ENCODE data around the gene KBTBD8.

The KBTBD8 gene

DNA sequence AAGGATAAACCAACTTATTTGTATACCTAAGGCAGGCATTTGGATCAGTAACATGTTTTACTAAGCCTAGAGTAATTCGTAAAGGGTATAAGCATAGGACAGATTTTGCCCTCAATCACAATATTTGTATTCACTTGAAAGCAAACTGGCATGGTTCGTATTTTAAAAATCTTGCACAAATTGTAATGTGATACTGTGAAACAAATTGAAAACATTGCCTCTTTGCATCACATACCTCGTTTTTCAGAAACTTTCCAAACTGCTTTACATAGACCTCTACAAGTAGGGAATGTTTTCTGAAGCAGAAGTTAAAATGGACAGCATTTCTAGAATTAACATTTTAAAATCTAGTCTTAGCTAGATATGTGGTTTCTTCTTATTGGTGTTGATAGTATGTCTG, 11.6 kb downstream of the KBTBD8 start:
- Mint-ChIP-seq H3K27me3 (no peaks in the 10 kb centered on the region), H3K36me3 (peaks cover 50% of the 10 kb centered on the region), H3K4me3 (no peak overlapping the region), H3K27ac (no peak overlapping the region), H3K9me3 (no peaks in the 10 kb centered on the region), H3K4me1 (peaks cover 44% of the 10 kb centered on the region)
- DNase-seq (ENCODE audit: low spot score in 2 of 2) (no peak), ATAC-seq (ENCODE audit: low read depth) (no peak)

DNA sequence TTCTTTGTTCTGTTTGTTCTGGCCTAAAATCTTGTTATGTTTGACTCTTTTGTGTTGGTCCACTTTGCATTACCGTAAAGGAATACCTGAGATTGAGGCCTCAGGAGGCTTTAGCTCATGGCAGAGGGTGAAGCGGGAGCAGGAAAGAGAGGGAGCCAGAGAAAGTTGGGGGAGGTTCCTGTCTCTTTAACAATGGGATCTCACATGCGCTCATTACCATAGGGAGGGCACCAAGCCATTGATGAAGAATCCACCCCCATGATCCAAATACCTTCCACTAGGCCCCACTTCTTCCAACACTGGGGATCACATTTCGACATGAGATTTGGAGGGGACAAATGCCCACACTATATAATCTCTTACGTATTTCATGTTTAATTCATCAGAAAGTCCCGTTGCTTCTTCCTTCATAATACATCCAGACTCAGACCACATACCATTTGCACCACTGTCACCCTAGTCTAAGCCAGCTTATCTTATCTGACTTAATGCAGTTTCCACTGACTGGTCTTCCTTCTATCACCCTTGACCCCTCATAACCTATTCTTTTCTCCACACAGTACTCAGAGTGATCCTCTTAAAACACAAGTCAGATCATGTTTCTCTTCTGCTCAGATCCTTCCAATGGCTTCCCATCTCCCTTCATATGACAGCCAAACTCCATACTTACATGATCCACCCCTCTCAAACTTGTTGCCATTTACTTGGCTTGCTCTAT, 13.5 kb downstream of the KBTBD8 start:
- Mint-ChIP-seq H3K27me3 (no peaks in the 10 kb centered on the region), H3K27ac (peak overlapping the region; percentile 14), H3K9me3 (no peaks in the 10 kb centered on the region), H3K4me1 (peaks cover 37% of the 10 kb centered on the region), H3K36me3 (peaks cover 37% of the 10 kb centered on the region), H3K4me3 (no peak overlapping the region)
- DNase-seq (ENCODE audit: low spot score in 2 of 2) (no peak), ATAC-seq (ENCODE audit: low read depth) (no peak)

DNA sequence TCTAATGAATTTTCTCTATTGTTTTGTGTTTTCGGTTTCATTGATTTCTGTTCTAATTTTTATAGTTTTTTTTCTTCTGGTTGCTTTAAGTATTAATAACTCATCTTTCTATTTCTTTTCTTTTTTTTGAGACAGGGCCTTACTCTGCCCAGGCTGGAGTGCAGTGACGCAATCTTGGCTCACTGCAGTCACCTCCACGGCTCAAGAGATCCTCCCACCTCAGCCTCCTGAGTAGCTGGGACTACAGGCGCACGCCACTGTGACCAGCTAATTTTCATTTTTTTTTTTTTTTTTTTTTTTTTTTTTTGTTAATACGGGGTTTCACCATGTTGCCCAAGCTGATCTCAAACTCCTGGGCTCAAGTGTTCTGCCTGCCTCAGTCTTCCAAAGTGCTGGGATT, 14.5 kb downstream of the KBTBD8 start:
- no peak overlapping the region for H3K4me3 Mint-ChIP-seq
- H3K27me3 Mint-ChIP-seq = no peaks in the 10 kb centered on the region
- H3K9me3 Mint-ChIP-seq = no peaks in the 10 kb centered on the region
- H3K4me1 Mint-ChIP-seq = peaks cover 43% of the 10 kb centered on the region
- no peak overlapping the region for H3K27ac Mint-ChIP-seq
- DNase-seq (ENCODE audit: low spot score in 2 of 2) (no peak), ATAC-seq (ENCODE audit: low read depth) (peak; percentile 35)
- peaks cover 37% of the 10 kb centered on the region for H3K36me3 Mint-ChIP-seq

DNA sequence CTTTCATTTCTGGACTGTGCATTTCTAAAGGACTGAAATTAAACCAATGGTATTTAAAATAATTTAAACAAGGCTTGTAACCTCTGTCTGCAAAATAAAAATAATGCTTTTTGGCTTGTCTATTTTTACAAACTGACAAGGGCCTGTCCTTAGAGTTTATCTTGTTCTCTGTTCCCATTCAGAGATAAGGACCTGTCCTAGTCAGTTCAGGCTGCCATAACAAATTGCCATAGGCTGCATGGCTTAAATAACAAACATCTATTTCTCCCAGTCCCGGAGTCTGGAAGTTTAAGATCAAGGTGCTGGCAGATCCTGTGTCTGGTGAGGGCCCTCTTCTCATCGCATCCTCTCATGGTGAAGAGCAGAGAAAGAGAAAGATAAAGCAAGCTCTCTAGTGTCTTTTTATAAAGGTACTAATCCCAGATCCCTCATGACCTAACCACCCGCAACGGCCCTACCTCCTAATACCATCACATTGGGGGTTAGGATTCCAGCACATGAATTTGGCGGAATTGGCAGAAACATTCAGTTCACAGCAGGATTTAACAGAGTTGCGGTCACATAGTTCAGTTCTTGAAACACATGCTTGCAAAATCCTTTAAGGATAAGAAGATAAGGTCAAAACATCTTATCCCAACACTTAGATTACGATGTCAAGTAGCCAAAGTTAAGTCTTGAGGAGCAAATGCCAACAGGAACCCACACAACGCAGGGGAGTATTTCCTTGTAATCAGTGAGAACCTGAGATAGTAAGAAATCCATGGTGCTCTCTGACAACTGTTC, 17.8 kb downstream of the KBTBD8 start:
- DNase-seq (ENCODE audit: low spot score in 2 of 2) (no peak), ATAC-seq (ENCODE audit: low read depth) (no peak)
- Mint-ChIP-seq H3K9me3 (no peaks in the 10 kb centered on the region), H3K27me3 (no peaks in the 10 kb centered on the region), H3K4me3 (peak overlapping the region; percentile 75), H3K4me1 (peaks cover 52% of the 10 kb centered on the region), H3K36me3 (peaks cover 16% of the 10 kb centered on the region), H3K27ac (peak overlapping the region; percentile 67)

DNA sequence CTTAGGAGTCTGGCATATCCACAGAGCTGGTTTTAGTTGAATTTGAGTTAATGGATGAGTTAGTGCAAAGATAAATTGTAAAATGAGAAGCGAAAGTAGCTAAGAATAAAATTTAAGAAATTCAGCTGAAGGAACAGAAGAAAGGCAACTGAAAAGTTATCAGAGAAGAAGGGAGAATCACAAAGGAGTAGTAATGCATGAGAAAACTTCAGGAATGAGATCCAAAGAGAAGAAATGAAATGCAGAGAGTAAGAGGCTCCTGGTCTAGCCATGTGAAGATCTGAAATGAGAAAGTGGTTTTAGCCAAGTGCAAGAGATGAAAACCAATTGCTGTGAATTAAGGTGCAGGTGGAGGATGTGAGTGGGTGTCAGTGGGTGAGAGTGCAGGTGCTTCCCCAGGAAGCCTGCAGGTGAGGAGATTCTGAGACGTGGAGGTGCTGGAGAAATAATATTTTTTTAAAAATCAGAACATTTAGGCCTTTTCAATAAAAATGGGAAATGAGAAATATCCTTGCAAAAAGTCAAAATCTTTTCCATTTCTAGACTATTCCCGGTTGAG, 18.5 kb downstream of the KBTBD8 start:
- Mint-ChIP-seq H3K4me3 (peak overlapping the region; percentile 75), H3K4me1 (peaks cover 53% of the 10 kb centered on the region), H3K27ac (peak overlapping the region; percentile 67), H3K9me3 (no peaks in the 10 kb centered on the region), H3K27me3 (no peaks in the 10 kb centered on the region), H3K36me3 (peaks cover 13% of the 10 kb centered on the region)
- DNase-seq (ENCODE audit: low spot score in 2 of 2) (peak in 1 of 2 donors; percentile 26), ATAC-seq (ENCODE audit: low read depth) (peak; percentile 88)

DNA sequence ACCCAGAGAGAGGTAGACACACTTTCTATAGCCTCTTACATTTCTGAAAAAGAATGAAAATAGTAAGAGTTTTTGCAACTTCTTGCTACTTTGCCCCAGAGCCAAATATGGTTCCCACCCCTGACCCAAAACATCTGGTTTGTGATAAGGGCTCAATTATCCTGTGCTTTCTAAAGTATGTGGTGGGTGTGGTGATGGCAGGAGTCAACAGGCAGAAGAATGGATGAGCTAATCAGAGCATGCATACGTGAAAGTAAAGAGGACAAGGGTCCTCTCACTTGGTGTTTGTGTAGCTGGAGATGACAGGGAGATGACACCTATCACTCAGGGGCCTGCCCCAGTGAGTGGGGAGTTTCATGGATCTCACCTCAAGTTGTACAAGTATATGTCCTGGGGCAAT, 19.1 kb downstream of the KBTBD8 start:
- no peaks in the 10 kb centered on the region for H3K9me3 Mint-ChIP-seq
- peaks cover 47% of the 10 kb centered on the region for H3K4me1 Mint-ChIP-seq
- DNase-seq (ENCODE audit: low spot score in 2 of 2) = no peak
- H3K36me3 Mint-ChIP-seq = peaks cover 7% of the 10 kb centered on the region
- ATAC-seq (ENCODE audit: low read depth) = no peak
- H3K27ac Mint-ChIP-seq = peak overlapping the region; percentile 67
- no peaks in the 10 kb centered on the region for H3K27me3 Mint-ChIP-seq
- peak overlapping the region; percentile 75 for H3K4me3 Mint-ChIP-seq

DNA sequence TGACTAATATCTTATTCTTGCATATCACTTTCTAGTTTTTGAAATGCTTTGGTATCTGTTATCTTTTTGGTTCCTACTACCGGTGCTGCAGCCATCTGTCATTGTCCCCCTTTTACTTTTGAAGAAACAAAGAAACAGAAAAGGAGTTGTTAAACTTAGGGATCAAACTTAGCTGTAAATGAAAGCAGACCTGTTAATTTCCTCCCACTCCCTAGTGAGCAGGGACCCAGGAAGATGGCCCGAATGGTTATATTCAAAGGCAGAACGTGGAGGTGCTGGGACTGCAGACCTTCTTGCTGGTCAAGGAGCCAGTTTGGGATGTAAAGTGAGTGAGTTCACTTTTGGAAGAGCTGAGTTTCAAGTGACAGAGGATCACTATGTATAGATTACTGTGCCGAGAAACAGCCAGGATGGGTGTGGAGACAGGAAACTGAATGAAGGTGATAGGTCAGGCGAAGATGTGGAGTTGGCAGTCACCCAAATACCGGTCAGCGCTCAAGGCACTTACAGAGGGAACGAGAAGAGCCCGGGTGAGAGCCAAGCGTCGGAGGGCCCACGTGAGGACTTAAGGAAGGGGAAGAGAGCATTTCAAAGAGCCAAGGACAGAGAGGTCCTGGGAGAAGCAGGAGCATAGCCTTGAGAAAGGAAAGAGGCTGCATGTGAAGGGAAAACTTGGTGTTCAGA, 20.1 kb downstream of the KBTBD8 start:
- Mint-ChIP-seq H3K27ac (peak overlapping the region; percentile 89), H3K4me3 (peak overlapping the region; percentile 81), H3K36me3 (peaks cover 3% of the 10 kb centered on the region), H3K27me3 (no peaks in the 10 kb centered on the region), H3K9me3 (no peaks in the 10 kb centered on the region), H3K4me1 (peaks cover 49% of the 10 kb centered on the region)
- DNase-seq (ENCODE audit: low spot score in 2 of 2) (no peak), ATAC-seq (ENCODE audit: low read depth) (no peak)

DNA sequence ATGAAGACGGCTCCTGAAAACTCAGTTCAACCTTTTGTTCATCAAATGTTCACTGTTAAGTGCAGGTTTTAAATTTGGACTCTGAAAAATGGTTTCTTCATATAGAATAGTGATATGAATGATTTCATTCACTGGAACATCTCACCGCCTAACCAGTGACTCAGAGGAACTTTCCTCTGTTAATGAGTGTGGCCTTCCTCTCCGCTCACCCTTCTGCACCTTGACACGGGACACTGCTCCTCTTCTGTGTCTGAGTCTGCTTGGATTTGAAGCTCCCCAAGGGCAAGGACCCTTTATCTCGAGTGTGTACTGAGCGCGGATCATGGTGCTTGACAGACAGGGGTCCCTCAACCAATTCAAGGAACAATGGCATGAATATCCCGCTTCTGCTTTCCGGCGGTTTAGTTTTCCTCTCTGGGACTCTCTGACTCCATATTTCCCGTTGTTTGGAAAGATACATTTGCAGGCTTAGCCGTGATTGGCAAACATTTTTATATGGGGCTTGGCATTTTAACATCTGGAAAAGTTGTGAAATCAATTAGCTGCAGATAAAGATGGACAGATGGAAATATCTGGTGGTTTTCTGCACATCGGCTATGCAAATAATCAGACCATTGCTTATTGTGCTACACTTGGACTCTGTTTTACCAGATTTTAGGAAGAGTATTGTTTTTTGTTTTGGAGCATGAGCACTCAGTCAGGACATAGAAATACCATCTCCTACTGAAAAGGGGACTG, 20.9 kb downstream of the KBTBD8 start:
- peaks cover 3% of the 10 kb centered on the region for H3K36me3 Mint-ChIP-seq
- peak overlapping the region; percentile 89 for H3K27ac Mint-ChIP-seq
- DNase-seq (ENCODE audit: low spot score in 2 of 2) (no peak), ATAC-seq (ENCODE audit: low read depth) (peak; percentile 33)
- no peaks in the 10 kb centered on the region for H3K9me3 Mint-ChIP-seq
- H3K27me3 Mint-ChIP-seq = no peaks in the 10 kb centered on the region
- peak overlapping the region; percentile 71 for H3K4me3 Mint-ChIP-seq
- H3K4me1 Mint-ChIP-seq = peaks cover 47% of the 10 kb centered on the region

DNA sequence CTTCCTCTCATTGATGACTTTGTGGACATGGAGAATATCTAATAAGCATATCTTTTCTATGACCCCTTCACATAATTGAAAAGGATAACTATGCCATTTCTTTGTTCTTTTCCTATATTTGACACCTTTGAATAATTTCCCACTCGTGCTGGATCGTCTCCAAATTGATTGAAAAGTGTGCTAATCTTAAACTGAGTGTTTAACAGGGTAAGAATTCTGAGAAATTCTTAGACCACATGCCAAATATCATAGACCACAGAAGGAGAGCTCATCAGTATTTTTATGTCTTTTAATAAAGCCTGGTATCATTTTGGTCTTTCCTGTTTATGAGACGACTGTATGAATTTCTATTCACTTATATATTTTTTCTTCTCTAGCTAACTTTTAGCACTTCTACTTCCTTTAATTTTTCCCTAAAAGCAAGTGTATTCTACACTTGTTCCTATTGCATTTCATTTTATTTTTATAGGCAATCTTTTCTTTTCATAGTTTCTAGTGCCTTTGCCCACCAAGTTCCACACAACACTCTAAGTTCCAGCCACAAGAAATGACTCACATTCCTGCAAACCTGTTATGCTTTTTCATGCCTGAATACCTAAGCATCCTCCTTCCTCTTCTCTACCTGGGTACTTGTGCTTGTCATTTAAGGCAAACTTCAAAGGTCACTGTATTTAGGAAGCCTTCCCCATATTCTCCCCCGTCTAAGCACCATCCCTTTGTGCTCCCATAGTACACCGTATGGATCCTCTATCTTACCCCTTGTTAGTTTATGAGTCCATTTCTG, 30.1 kb downstream of the KBTBD8 start:
- ATAC-seq (ENCODE audit: low read depth) (no peak), DNase-seq (ENCODE audit: low spot score in 2 of 2) (no peak)
- no peak overlapping the region for H3K27ac Mint-ChIP-seq
- H3K4me1 Mint-ChIP-seq = peaks cover 21% of the 10 kb centered on the region
- H3K4me3 Mint-ChIP-seq = no peak overlapping the region
- no peaks in the 10 kb centered on the region for H3K27me3 Mint-ChIP-seq
- H3K36me3 Mint-ChIP-seq = peaks cover 1% of the 10 kb centered on the region
- no peaks in the 10 kb centered on the region for H3K9me3 Mint-ChIP-seq

DNA sequence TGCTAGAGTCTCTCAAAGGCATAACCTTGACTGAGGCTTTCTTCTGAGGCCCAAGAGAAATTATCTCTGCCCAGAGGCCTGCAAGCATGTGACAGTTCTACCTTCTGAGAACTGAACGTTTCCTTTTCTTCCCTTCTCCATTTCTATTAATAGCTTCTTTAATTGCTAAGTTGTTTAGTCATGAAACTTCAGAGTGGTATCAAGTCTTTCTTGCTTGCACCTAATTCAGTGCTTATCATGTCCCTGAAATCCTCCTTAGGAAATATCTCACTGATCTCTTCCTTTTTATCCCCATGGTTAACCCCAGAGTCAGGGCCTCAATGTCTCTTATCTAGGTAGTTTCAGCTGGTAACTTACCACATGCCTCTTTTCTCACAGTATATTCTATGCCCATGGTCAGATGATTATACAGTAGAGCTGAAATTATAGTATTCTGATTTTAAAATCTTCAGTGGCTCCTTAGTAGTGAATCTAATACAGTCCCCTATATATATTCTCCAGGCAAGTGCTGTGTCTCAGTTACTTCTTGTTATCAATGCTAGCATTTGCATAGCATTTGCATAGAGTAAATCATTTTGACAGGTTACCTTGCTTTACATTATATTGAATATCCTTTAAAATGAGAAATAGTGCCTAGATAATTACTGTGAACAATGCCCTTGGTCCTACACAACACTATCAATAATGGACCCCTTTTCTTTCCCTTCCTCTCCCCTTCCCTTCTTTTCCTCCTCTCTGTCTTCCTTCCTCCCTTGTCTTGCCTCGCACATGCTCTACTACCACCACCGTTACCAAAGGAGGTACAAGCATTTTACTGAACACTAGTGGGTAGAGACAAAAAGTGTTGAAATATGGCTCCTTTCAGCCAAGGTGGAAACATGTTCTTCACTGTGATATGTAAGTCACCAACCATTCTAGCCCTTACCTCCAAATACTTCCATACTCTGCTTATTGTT, 33.0 kb downstream of the KBTBD8 start:
- Mint-ChIP-seq H3K27ac (peak overlapping the region; percentile 49), H3K4me1 (peaks cover 24% of the 10 kb centered on the region), H3K9me3 (no peaks in the 10 kb centered on the region), H3K36me3 (no peaks in the 10 kb centered on the region), H3K27me3 (no peaks in the 10 kb centered on the region), H3K4me3 (no peak overlapping the region)
- no peak for ATAC-seq (ENCODE audit: low read depth)
- DNase-seq (ENCODE audit: low spot score in 2 of 2) = no peak

DNA sequence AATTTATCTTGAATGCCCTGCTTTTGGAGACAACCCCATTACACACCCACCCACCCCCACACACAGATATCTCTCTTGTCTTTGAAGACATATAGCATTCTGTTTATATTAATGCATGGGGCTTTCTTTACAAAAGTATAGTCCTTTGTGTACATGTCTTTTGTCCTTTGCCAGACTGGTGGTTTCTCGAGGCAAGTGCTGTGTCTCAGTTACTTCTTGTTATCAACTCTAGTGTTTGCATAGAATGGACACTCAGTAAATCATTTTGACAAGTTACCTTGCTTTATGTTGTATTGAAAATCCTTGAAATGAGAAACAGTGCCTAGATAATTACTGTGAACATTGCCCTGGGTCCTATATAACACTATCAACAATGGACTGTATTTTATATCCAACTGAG, 33.9 kb downstream of the KBTBD8 start:
- DNase-seq (ENCODE audit: low spot score in 2 of 2) (no peak), ATAC-seq (ENCODE audit: low read depth) (no peak)
- Mint-ChIP-seq H3K27me3 (no peaks in the 10 kb centered on the region), H3K4me3 (no peak overlapping the region), H3K9me3 (no peaks in the 10 kb centered on the region), H3K27ac (no peak overlapping the region), H3K36me3 (no peaks in the 10 kb centered on the region), H3K4me1 (peaks cover 24% of the 10 kb centered on the region)

DNA sequence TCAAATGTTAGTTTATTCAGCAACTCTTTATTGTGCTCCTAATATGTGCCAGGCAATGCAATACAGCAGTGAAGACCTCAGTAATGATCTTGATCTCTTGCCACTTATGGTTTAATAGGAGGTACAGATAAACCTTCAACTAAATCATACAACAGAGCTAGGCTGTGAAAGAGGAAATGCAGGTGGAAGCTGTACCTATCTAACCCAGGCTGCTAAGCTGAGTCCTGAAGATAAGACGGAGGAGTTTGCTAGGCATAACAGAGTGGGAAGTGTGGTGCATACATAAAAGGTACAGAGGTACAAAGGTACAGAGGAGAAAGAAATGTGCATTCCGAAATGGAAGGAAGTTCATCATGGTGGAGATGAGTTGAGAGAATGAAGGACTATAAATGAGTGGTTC, 35.0 kb downstream of the KBTBD8 start:
- no peaks in the 10 kb centered on the region for H3K27me3 Mint-ChIP-seq
- no peak overlapping the region for H3K4me3 Mint-ChIP-seq
- H3K36me3 Mint-ChIP-seq = no peaks in the 10 kb centered on the region
- no peak for DNase-seq (ENCODE audit: low spot score in 2 of 2)
- H3K27ac Mint-ChIP-seq = peak overlapping the region; percentile 4
- H3K4me1 Mint-ChIP-seq = peaks cover 24% of the 10 kb centered on the region
- no peaks in the 10 kb centered on the region for H3K9me3 Mint-ChIP-seq
- no peak for ATAC-seq (ENCODE audit: low read depth)
